ENCODE measurements around the gene CENPV.
A peak's percentile ranks its signal among the peaks of the same experiment; 100 is the strongest.
"Not testable (repeated sequence)": the region's sequence is repeated elsewhere in the genome, so short reads cannot be mapped to it uniquely, and the experiment has no call there.

CENPV gene

DNA sequence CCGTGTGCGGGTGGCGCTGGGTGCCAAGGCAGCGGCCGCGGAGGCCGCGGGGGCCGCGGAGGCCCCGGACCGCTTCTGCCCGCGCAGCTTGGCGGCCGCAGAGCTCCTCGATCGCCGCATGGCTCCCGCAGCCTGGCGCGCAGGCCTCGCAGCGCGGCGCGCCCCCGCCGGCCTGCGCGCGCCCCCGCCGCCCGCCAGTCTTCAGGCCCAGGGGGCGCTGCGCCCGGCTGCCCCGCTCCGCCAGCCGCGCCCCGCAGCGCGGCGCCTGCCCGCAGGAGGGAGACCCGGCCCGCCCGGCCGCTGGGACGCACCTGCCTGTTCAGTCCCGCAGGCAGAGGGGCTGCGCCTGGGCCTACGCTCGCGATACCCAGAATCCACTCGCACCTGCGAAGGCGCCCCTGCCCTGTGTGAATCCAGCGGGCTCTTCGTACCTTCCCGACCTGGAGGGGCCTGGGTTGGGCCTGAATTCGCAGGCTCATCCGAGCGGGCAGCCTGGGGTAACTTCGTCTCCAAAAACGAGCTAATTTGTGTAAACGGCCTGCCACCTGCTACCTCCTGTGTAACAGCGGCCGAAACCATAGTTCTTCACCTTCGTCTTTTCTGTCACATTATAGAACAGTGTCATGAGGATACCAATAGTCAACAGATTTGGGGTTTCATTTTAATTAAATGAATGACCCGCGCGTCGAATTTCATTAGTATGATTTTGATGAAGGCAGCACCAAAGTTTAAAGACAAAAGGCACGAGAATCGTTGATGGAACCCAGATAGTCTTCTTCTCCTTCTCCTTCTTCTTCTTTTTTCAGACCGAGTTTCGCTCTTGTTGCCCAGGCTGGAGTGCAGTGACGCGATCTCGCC is at the start of gene CENPV:
CENPV (minus strand) TSS at position 153 of the 858 bp plus-strand sequence; CDS start at position 120, 33 bp downstream.
- intact Hi-C loops (cut with DNase I), result loop anchor here (10.0 kb wide), 1 partner anchor 171 kb away; no protein-coding TSS in a partner anchor
- DNase-seq, result peak in 39 of 42 donors; percentile 7 to 72 (median 49)

DNA sequence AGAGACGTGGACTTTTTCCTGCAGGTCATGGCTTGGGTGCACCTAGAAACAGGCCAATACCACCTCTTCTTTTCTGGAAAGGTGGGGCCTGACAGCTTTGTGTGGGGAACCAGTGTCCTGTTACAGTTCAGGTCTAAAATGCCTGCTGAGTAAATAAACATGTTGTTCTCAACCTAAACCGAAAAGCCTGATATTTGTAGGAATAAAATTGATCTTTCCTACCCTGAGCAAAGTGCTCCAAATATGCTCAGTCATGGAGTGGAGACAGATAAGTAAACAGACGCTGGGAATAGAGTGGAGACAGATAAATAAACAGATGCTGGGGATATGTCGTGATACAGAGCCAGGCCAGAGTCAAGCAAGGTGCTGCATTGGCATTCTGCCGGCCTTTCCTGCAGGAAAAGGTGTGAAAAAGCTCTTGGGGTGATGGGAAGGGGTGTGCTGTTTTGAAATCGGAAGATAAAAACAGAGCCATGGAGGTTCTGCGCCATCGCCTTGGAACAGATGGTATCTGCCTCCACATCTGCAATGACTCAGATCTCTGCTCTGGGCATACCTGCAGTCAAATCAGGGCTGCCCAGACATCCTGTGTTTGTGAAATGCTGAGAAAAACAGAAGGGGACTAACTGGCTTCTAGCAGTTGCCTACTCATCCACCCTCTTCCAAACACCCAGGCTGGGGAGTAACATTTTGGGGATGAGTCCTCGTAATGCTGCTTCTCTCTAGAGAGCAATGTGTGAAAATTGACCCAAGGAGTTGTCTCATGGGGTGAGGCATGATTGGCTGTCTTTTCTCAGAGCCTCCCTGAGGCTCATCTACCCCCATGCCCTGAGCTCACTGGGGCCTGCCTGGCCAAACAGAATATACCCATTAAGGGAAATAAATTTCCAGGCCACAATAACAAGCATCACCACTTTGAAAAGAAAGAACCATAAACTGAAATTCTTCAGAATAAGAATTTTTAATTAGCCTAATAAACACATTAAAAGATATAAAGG is 45.3 kb upstream of the CENPV start:
- DNase-seq, result no peak
- intact Hi-C loops (cut with DNase I), result no loop called here

DNA sequence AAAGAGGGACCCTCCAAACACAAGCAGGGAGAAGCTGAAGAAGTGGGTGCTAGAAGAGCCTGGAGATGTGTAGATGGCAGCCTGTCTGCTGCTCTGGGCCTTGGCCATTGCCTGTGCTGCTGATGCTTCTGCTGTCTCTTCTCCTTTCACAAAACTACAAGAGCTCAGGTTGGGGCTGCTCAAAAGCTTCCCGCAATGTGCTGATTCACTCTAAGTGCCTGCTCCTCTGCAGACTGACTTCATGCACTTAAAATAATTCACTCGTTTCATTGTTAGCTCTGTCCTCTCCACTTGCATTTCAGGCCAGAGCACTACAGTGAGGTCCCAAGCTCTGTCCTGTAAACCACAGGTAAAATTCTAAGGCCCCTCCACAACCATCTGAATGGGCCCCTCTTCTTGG is 43.4 kb upstream of the CENPV start:
- peak in 1 of 42 donors; percentile 53 for DNase-seq
- intact Hi-C loops (cut with DNase I), result not testable (repeated sequence)

DNA sequence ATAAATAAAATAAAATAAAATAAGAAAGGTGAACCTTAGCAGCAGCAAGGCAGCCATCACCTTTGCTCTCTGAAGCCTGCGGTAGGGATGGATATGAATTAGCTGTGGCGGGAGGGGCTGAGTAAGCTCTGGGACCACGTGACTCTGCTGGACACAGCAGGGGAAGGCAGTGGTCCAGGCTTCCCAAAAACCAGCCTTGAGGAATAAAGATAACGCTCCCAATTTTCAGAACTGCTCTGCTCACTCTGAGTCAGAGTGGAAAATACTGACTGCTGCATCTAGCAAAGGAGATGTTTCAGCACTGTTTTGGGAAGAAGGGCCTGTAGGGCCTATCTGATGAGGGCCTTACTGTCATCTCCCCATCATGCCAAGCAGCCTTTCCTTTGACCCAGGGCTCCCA is 42.6 kb upstream of the CENPV start:
- intact Hi-C loops (cut with DNase I); DNase-seq: not testable (repeated sequence)

DNA sequence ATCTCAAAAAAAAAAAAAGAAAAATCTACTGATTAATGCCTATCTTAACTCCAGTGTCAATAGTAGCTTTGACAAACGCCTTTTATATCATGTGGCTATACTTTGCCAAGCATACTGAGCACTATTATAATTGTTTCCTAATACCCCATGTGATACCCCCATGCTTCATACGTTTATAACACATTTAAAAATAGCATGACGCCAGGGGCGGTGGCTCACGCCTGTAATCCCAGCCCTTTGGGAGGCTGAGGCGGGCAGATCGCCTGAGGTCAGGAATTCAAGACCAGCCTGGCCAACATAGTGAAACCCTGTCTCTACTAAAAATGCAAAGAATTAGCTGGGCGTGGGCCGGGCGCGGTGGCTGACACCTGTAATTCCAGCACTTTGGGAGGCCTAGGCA is 39.2 kb upstream of the CENPV start:
- intact Hi-C loops (cut with DNase I); DNase-seq: not testable (repeated sequence)

DNA sequence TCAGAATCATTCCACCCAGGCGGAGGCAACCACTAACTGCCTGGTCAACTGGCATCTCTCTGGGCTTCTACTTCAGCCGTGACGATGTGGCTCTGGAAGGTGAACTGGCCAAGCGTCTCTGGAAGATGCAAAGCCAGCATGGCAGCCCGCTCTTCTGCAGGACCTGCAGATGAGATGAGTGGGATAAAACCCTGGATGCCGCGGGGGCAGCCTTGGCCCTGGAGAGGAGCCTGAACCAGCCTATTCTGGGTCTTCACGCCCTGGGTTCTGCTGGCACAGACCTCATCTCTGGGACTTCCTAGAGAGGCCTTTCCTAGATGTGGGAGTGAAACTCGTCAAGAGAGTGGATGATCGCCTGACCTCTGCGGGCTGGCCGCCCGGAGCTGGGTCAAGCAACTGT is 38.2 kb upstream of the CENPV start:
- DNase-seq, result no peak
- intact Hi-C loops (cut with DNase I), result no loop called here

DNA sequence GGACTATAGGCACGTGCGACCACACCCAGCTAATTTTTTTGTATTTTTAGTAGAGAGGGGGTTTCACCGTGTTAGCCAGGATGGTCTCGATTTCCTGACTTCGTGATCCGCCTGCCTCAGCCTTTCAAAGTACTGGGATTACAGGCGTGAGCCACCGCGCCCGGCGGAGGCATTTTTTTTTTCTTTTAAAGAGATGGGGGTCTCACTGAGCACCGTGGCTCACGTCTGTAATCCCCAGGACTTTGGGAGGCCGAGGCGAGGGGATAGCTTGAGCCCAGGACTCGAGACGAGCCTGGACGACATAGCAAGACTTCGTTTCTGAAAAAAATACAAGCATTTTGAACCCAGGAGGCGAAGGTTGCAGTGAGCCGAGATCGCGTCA is 32.8 kb upstream of the CENPV start:
- intact Hi-C loops (cut with DNase I), result loop anchor here (10.0 kb wide), 1 partner anchor 139 kb away; no protein-coding TSS in a partner anchor
- DNase-seq, result not testable (repeated sequence)

DNA sequence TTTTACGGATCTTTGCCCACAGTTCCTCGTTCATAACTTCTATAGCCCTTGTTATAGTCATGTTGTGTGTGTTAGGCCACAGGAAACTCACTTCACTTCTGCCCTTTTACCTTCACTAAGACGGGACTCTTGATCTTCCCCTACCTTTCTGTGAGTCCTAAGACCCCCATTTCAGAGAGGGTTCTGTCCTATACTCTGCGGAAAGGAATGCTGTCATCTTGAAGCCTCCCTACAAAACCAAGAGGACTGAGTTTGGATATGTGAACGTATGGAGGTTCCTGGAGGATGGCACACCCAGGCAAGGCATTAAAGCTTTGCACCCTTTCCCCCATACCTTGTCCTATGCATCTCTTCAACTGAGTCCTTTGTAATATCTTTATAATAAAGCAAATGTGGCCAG is 31.3 kb upstream of the CENPV start:
- intact Hi-C loops (cut with DNase I), result loop anchor here (10.0 kb wide), 1 partner anchor 140 kb away; no protein-coding TSS in a partner anchor
- no peak for DNase-seq

DNA sequence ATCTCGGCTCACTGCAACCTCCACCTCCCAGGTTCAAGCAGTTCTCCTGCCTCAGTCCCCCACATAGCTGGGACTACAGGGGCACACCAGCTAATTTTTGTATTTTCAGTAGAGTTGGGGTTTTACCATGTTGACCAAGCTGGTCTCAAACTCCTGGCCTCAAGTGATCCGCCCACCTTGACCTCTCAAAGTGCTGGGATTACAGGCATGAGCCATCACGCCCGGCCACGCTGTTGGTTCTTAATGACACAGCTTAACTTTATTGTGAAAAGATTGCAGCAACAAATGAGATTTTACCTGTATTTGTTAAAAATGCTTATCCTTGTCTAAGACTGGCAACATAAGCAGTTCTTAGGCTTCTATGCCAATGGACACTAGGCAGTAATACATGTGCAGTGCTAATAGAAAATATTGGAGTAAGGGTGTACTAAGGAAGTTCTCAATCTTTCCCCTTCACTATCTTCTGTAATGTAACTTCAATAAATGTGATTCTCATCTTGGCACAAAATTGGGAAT is 30.6 kb upstream of the CENPV start:
- intact Hi-C loops (cut with DNase I), result loop anchor here (10.0 kb wide), 1 partner anchor 141 kb away; no protein-coding TSS in a partner anchor
- DNase-seq, result no peak

DNA sequence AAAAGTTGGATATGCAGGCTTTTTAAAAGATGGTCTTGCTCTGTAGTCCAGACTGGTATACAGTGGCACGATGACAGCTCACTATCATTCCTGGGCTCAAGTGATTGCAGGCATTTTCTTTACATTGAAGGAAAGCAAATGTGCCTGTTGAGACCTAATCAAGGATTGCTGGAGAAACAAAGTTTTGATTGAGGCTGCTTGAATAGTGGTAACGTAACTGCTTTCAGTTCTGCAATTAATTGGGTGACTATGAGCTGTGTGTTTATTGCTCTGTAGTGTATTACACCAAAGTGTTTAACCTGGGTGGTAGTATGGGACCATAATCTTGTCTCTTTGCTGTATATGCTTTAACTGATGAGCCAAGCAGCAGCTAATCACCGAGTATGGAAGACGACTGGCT is 29.9 kb upstream of the CENPV start:
- intact Hi-C loops (cut with DNase I), result loop anchor here (10.0 kb wide), 1 partner anchor 142 kb away; no protein-coding TSS in a partner anchor
- no peak for DNase-seq

DNA sequence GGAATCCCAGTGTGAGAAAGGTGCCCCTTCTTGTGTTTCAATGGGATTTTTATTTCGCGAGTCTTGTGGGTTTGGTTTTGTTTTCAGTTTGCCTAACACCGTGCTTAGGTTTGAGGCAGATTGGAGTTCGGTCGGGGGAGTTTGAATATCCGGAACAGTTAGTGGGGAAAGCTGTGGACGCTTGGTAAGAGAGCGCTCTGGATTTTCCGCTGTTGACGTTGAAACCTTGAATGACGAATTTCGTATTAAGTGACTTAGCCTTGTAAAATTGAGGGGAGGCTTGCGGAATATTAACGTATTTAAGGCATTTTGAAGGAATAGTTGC is 28.2 kb upstream of the CENPV start:
- DNase-seq, result peak in 5 of 42 donors; percentile 16 to 53 (median 37)
- intact Hi-C loops (cut with DNase I), result loop anchor here (2.0 to 10.0 kb wide), 2 partner anchors 57 to 143 kb away; no protein-coding TSS in a partner anchor

DNA sequence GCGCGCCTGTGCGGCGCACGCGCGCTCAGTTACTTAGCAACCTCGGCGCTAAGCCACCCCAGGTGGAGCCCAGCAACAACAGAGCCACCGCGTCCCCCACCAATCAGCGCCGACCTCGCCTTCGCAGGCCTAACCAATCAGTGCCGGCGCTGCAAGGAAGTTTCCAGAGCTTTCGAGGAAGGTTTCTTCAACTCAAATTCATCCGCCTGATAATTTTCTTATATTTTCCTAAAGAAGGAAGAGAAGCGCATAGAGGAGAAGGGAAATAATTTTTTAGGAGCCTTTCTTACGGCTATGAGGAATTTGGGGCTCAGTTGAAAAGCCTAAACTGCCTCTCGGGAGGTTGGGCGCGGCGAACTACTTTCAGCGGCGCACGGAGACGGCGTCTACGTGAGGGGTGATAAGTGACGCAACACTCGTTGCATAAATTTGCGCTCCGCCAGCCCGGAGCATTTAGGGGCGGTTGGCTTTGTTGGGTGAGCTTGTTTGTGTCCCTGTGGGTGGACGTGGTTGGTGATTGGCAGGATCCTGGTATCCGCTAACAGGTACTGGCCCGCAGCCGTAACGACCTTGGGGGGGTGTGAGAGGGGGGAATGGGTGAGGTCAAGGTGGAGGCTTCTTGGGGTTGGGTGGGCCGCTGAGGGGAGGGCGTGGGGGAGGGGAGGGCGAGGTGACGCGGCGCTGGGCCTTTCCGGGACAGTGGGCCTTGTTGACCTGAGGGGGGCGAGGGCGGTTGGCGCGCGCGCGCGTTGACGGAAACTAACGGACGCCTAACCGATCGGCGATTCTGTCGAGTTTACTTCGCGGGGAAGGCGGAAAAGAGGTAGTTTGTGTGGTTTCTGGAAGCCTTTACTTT is 27.6 kb upstream of the CENPV start, which contains the start of gene UBB:
UBB (plus strand) TSS at position 452 of the 856 bp plus-strand sequence. CDS start 817 bp downstream, outside the sequence.
- DNase-seq, result peak; percentile 92 to 98 (median 96)
- intact Hi-C loops (cut with DNase I), result loop anchor here (2.0 to 10.0 kb wide), 2 partner anchors 58 to 144 kb away; no protein-coding TSS in a partner anchor

DNA sequence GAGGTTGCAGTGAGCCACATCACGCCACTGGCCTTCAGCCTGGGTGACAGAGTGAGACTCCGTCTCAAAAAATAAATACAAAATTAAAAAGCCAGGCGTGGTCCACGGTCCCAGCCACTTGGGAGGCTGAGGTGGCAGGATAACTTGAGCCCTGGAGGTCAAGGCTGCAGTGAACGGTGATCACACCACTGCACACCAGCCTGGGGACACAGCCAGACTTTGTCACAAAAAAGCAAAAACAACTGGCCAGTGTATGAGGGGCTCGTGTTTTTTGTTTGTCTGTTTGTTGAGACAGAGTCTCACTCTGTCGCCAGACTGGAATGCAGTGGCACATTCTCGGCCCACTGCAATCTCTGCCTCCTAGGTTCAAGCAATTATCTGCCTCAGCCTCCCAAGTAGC is 26.4 kb upstream of the CENPV start:
- intact Hi-C loops (cut with DNase I), result loop anchor here (2.0 to 10.0 kb wide), 2 partner anchors 59 to 145 kb away; no protein-coding TSS in a partner anchor
- DNase-seq, result no peak

DNA sequence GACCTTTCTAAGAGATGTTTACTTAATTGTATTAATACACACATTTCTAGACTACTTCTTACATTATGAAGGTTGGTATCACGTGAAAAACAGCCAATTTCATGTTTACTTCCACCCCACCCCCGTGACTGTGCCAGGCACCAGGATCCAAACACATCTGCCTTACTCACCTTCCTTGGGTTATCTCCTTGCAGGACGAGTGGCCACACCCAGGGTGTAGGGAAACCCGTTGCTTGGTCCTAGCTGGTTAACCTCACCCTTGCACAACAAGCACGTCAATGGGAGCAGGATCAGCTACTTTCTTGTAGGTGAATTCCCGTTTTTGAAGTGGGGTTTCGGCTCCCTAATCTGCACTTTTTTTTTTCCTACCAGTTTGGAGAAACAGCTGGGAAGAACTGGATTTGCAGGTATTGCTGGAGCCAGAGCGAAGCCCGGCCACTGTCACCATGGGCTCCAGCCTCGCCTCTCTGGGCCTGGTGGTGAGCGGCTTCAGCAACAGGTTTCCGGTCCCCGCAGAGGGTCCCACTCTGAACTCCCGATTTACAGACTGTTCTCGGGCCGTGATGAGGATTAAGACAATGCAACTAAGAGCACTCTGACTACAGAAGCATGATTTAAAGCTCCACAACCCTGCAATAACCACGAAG is 25.5 kb upstream of the CENPV start:
- intact Hi-C loops (cut with DNase I), result no loop called here
- peak in 3 of 42 donors; percentile 17 to 33 (median 33) for DNase-seq

DNA sequence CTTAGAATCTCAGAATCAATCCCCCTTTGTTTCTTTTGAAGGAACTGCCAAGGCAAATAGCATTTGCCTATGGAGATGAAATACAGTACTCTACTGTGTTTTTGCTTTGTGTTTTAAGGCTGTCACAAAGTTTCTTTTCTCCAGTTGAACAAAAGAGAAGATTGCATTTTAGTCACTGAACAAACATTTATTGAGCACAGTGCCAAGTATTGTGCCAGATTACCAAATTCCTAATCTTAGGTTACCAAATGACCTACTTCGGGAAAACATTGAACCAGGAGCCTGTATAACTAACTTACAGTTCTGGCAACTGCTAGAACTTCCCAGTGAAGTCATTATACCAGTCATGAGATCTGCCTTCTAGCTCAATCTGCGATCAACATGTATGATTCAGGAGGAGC is 24.7 kb upstream of the CENPV start:
- intact Hi-C loops (cut with DNase I), result no loop called here
- DNase-seq, result peak in 11 of 42 donors; percentile 16 to 84 (median 45)

DNA sequence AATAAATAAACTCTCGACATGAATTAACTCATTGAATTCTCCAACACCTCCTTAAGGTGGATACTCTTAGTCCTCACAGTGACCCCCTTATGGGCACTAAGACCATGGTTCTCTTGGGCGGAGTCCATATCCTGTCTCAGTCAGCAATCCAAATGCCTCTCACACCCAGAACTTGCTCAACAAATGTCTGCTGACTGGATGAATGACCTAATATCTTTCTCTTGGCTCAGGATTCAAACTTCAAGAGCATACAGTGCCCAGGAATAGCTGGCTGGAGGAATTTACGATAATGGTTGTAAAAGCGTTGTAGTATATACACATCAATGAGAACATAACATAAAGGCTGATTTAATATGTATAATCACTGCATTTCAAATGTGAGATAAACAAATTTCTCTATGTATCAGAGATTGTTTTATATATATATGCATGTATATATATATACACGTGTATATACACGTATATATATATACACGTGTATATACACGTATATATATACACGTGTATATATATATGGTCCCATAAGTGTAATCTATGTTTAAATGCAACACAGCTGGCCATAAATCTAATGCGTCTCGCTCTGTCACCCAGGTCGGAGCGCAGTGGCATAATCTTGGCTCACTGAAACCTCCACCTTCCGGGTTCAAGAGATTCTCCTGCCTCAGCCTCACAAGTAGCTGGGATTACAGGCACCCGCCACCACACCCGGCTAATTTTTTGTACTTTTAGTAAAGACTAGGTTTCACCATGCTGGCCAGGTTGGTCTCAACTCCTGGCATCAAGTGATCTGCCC is 21.1 kb upstream of the CENPV start:
- no peak for DNase-seq

DNA sequence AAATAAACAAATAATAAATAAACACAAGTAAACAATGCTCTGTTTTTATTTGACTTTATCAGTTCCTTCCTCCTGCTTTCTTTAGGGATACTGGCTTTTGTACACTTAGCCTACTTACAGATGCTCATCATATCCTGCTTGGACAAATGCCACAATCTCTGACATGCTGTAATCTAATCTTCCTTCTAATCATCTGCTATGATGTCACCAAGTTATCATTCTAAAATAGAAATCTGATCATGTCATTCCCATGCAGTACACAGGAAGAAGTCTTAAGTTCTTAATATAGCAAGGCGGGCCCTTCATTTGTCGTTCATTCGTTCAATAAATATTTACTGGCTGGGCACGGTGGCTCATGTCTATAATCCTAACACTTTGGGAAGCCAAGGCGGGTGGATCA is 18.5 kb upstream of the CENPV start:
- intact Hi-C loops (cut with DNase I), result no loop called here

More for the DNA sequence above, 21.1 kb upstream of the CENPV start:
- intact Hi-C loops (cut with DNase I), result no loop called here

More for the DNA sequence above, 18.5 kb upstream of the CENPV start:
- no peak for DNase-seq
